ENCODE data around the gene FAM120A. TPM values are rescaled to one million over a fixed set of nuclear protein-coding genes. Genes with fewer than 3 reads are reported as not detected.

The FAM120A gene
- total RNA-seq, 1 experiment from 2014 or later: 89.6 TPM

- no peak for DNase-seq
- Histone ChIP-seq H3K9me2 (replicated peaks; ENCODE audit: low read length) (no peaks in the 10 kb centered on the region), H3K4me2 (ENCODE audit: low read length) (no peak overlapping the region), H3K36me3 (ENCODE audit: low read depth, low read length) (no peaks in the 10 kb centered on the region), H4K20me1 (ENCODE audit: low read length) (no peaks in the 10 kb centered on the region), H3K79me2 (ENCODE audit: low read length) (0 out of 2 replicates have a peak, but pooled peaks cover 3% of the 10 kb centered on the region), H3K27me3 (ENCODE audit: low read length) (no peaks in the 10 kb centered on the region), H3K9ac (ENCODE audit: low read length) (no peak overlapping the region), H3K4me3 (ENCODE audit: low read length) (no peak overlapping the region), H2AFZ (ENCODE audit: low read length) (no peak overlapping the region), H3F3A (ENCODE audit: low read length, unreplicated experiment) (no peaks in the 10 kb centered on the region), H3K27ac (ENCODE audit: low read length) (no peak overlapping the region), H3K4me1 (ENCODE audit: insufficient read depth, low read length) (no peaks in the 10 kb centered on the region), H3K9me3 (ENCODE audit: low read length) (no peaks in the 10 kb centered on the region)
- POLR2A ChIA-PET (ENCODE audit: unreplicated experiment): interaction anchor here (0.6 kb wide), 1 partner anchor 322 kb away, joined by 4 read pairs; no protein-coding TSS in a partner anchor
- no peak for ATAC-seq
- CTCF ChIA-PET: no interaction called here
- intact Hi-C loops (cut with micrococcal nuclease): no loop called here
- TF ChIP-seq EZH2 (IDR thresholded peaks at IDR 0.05; ENCODE audit: low read length, unreplicated experiment) (no peak), EZH2phosphoT487 (IDR thresholded peaks at IDR 0.05; ENCODE audit: borderline replicate concordance, low read length) (no peak)
- TF ChIP-seq, protein P1, sequence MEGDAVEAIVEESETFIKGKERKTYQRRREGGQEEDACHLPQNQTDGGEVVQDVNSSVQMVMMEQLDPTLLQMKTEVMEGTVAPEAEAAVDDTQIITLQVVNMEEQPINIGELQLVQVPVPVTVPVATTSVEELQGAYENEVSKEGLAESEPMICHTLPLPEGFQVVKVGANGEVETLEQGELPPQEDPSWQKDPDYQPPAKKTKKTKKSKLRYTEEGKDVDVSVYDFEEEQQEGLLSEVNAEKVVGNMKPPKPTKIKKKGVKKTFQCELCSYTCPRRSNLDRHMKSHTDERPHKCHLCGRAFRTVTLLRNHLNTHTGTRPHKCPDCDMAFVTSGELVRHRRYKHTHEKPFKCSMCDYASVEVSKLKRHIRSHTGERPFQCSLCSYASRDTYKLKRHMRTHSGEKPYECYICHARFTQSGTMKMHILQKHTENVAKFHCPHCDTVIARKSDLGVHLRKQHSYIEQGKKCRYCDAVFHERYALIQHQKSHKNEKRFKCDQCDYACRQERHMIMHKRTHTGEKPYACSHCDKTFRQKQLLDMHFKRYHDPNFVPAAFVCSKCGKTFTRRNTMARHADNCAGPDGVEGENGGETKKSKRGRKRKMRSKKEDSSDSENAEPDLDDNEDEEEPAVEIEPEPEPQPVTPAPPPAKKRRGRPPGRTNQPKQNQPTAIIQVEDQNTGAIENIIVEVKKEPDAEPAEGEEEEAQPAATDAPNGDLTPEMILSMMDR (conservative IDR thresholded peaks at IDR 0.05; ENCODE audit: low read depth, low read length): no peak
- BruUV-seq (replicated peaks): no TSS peak
Measured at GRCh38 chr9:93596399-93596798, 144.9 kb downstream of the FAM120A start.

DNA sequence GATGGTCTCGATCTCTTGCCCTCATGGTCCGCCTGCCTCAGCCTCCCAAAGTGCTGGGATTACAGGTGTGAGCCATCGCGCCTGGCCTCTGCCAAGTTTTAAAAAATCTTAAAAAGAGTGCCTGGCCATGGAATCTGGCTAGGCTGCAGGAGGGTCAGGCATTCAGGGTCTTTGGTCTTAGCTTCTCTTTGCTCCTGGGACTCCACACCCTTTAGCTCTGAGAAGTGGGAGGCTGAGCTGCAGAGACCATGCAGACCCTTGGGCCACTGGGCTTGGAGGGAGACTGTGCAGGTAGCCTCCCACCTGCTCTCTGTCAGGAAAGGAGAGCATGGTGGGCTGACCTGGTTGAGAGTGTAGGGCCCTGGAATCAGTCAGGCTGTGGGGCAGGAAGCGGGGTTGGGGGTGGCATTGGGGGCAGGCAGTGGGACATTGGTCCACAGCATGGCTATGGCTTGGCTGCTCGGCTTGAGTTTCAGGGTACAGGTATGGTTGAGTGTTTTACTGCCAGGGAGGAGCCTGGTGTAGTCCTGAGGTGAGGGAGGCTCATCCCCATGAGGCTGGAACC, 145.7 kb downstream of the FAM120A start:
- CTCF ChIA-PET: no interaction called here
- no peaks in the 10 kb centered on the region for H4K20me1 ChIP-seq (ENCODE audit: low read length)
- BruUV-seq (replicated peaks): no TSS peak

More for the DNA sequence above, 145.7 kb downstream of the FAM120A start:
- POLR2A ChIA-PET (ENCODE audit: unreplicated experiment): no interaction called here
- Histone ChIP-seq H3K27me3 (ENCODE audit: low read length) (no peaks in the 10 kb centered on the region), H3K4me3 (ENCODE audit: low read length) (no peak overlapping the region), H3K4me2 (ENCODE audit: low read length) (no peak overlapping the region), H3K9ac (ENCODE audit: low read length) (no peak overlapping the region), H3K79me2 (ENCODE audit: low read length) (0 out of 2 replicates have a peak, but pooled peaks cover 3% of the 10 kb centered on the region), H3K27ac (ENCODE audit: low read length) (no peak overlapping the region), H2AFZ (ENCODE audit: low read length) (no peak overlapping the region), H3F3A (ENCODE audit: low read length, unreplicated experiment) (no peaks in the 10 kb centered on the region), H3K9me2 (replicated peaks; ENCODE audit: low read length) (no peaks in the 10 kb centered on the region), H3K9me3 (ENCODE audit: low read length) (no peaks in the 10 kb centered on the region), H3K36me3 (ENCODE audit: low read depth, low read length) (no peaks in the 10 kb centered on the region), H3K4me1 (ENCODE audit: insufficient read depth, low read length) (no peaks in the 10 kb centered on the region)
- intact Hi-C loops (cut with micrococcal nuclease): no loop called here
- TF ChIP-seq EZH2 (IDR thresholded peaks at IDR 0.05; ENCODE audit: low read length, unreplicated experiment) (no peak), EZH2phosphoT487 (IDR thresholded peaks at IDR 0.05; ENCODE audit: borderline replicate concordance, low read length) (no peak)
- TF ChIP-seq, protein P1 (conservative IDR thresholded peaks at IDR 0.05; ENCODE audit: low read depth, low read length): no peak
- ATAC-seq: no peak
- no peak for DNase-seq

Data from PC-3 (cell line).